NCI-H1436 treated with DMSO at 0.1 percent for 48 hours (cell line): ENCODE data around the gene ICAM4.

ENCODE experiments used
- DNase-seq: peaks from one replicate; lab custom pipeline; 2025; lab: John Stamatoyannopoulos, UW

ICAM4 gene

GRCh38 chr19:10291554-10292205 lies 4.9 kb downstream of the ICAM4 start:
- no peak for DNase-seq

GRCh38 chr19:10292206-10292788 lies 5.5 kb downstream of the ICAM4 start:
- no peak for DNase-seq

- no peak for DNase-seq
Observed at GRCh38 chr19:10292789-10293636, 6.3 kb downstream of the ICAM4 start.

GRCh38 chr19:10293637-10294367 lies 7.0 kb downstream of the ICAM4 start:
- DNase-seq = no peak

DNA sequence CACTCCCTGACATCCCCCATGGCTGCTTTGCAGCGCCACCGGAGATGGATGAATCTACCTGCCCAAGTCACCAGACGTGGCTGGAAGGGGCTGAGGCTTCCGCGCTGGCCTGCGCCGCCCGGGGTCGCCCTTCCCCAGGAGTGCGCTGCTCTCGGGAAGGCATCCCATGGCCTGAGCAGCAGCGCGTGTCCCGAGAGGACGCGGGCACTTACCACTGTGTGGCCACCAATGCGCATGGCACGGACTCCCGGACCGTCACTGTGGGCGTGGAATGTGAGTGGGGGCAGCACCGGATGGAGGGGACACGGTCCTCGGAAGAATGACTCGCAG lies 7.6 kb downstream of the ICAM4 start:
- no peak for DNase-seq

GRCh38 chr19:10295305-10295846 lies 8.6 kb downstream of the ICAM4 start:
- DNase-seq = no peak

DNA sequence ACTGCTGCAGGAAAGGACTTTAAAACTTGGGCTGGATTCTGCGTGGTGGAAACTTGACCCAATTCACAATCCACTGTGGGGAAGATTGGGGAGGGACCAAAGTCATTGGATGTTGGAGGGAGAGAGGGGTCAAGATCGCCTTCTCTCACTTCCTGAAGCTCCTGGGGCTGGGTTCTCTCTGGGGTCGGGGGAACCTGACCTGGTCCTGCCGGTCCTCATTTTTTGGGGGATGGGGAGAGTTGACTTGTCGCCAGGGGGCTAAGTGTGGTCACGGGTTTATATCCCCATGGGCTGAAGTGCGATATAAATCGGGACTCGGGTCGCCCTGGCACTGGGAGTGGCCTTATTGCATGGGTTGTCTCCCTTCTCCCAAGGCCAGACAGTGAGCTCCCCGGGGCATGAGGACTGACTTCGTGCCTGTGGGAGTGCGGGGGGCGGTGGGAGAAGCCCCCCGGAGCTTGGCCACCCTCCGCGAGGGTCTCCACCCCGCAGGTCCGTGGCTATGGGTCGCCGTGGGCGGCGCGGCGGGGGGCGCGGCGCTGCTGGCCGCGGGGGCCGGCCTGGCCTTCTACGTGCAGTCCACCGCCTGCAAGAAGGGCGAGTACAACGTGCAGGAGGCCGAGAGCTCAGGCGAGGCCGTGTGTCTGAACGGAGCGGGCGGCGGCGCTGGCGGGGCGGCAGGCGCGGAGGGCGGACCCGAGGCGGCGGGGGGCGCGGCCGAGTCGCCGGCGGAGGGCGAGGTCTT lies 9.3 kb downstream of the ICAM4 start:
- DNase-seq = no peak

DNA sequence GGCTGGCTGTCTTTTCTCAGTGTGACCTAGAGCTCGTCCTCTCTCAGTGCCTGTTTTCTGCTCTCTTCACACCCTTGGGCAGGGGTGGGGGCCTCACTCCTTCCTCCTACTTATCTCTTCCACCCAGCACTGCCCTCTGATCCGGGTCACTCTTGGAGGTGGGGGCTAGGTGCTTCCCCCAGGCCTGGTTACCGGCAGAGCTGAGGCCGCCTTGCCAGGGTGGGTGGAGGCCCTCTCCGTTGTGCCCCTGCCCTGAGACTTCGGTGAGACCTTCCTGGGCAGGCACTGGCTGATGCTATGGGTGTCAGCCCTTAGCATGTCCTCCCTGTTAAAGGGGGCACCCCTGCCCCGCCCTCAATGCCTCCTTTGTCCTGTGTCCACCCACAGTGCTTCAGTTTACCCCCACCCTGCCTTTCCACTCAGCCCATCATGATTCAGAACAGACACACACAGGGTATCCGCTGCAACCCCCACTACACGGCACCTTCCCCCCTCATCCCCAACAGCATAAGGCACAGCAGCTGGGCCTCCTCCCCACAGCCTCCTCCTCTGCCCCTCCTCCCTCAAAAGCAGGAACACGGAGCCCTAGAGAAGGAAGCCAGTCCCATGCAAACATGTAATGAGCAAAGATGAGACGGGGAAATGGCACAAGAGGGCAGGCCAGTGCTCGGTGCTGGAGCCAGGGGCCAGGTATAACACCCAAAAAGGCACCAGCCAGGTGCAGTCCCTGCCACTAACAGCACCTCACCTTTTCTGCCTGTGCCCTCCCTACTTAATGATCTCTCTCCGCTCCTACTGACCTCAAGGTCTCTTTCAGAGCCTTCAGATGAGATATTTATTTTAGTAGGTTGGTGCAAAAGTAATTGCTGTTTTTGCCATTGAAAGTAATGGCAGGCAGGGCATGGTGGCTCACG lies 13.0 kb downstream of the ICAM4 start:
- no peak for DNase-seq

DNA sequence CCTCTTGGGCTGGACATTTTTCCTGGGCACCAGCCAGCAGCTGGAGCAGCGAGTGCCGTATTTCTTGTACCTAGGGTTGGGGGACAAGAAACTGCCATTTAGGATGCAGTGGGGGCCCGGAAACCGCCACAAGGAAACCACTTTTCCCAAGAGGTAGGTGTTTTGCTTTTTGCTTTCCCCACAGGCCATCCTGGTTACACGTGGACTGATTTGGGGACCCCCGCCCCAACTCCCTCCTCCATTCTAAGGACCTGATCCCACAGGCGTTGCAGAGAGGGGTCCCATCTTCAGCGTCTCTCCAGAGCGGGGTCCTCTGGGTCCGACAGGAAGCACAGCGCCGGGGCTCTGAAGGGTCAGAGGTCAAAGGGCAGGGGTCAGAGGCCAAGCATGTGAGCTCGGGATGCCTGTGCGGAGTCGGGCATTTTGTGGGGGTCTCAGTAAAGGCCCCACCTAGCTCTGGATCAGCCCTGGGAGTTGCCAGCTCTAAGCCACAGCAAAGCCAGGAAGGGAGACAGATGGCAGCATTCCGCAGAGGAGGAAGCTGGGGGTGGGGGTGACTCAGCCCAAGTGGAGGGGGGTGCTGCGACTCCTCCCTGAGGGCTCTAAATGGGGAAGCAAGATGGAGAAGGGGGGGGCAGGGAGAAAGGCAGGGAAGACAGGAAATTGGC lies 18.5 kb downstream of the ICAM4 start:
- DNase-seq = no peak

DNA sequence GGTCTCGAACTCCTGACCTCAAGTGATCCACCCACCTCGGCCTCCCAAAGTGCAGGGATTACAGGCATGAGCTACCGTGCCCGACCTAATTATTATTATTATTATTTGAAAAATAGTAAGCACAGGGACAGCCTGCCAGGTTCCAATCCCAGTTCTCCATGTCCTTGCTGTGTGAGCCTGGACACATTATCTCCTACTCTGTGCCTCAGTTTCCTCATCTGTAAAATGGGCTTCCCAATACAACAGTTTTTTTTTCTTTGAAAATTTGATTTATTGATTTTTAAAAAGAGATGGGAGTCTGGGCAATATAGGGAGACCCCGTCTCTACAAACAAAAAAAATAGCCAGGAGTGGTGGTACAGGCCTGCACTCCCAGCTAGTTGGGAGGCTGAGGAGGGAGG lies 19.6 kb downstream of the ICAM4 start:
- no peak for DNase-seq

DNA sequence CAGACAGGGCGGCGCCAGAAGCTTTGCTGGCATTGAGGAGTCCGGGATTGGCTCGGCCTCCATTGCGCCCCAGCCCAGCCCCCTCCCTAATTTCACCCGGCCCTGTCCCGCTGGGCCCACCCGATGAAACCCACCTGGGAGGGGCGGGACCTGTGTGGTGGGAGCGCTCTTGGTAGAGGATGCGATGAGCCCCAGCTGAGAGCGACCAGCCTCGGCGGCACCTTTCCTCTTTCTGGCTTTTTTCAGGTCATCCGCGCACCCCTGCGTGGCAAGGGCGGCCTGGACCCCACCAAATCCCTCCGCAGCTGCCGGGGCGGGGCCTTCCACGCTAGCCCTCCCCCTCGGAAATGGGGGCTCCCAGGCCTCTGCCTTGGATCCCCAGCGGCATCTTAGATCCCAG lies 22.7 kb downstream of the ICAM4 start, which contains the start of gene ZGLP1:
Gene ZGLP1 (minus strand): TSS at position 393 of the 400 bp plus-strand sequence.
- DNase-seq = no peak

- no peak for DNase-seq
Observed at GRCh38 chr19:10315335-10316214, 28.8 kb downstream of the ICAM4 start, which contains the start of gene FDX2. TSS of gene FDX2 (minus strand) at chr19:10316015. CDS start at chr19:10315996, 19 bp downstream.

DNA sequence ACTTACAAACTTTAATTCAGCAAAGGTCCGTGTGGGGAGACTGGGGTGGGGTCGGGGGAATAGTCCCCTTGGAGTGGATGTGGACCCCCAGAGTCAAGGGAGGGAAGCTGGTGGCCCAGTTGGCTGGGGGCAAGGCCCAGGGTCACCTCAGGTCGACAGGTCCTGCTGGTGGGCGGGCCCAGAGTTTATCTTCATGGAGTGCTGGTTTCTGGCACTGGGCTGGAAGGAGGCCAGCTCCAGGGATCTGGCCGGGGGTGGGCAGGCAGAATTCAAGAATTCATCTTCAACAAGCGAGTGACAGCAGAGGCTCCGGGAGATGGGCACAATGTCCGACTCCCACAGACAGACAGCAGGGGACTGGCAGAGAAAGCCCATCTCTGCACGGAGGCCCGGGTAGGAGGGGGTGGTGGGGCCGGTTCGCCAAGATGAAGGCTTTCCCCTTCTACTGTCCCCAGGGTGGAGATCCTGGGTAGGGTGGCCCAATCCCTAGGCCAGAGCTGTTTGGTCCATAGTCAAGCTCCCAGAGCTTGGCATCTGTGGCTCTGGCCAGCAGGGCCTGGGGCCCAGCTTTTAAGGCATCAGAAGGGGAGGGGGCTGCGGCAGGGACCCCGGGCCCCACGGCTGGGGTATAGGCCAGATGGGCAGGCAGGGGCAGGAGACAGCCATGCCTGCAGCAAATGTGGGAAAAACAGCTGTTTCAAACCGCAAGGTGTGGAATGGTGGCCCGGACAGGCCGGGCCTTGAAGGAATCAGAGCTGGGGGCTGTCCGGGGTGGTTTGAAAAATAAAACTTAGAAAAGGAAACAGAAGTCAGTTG lies 29.7 kb downstream of the ICAM4 start:
- no peak for DNase-seq

DNA sequence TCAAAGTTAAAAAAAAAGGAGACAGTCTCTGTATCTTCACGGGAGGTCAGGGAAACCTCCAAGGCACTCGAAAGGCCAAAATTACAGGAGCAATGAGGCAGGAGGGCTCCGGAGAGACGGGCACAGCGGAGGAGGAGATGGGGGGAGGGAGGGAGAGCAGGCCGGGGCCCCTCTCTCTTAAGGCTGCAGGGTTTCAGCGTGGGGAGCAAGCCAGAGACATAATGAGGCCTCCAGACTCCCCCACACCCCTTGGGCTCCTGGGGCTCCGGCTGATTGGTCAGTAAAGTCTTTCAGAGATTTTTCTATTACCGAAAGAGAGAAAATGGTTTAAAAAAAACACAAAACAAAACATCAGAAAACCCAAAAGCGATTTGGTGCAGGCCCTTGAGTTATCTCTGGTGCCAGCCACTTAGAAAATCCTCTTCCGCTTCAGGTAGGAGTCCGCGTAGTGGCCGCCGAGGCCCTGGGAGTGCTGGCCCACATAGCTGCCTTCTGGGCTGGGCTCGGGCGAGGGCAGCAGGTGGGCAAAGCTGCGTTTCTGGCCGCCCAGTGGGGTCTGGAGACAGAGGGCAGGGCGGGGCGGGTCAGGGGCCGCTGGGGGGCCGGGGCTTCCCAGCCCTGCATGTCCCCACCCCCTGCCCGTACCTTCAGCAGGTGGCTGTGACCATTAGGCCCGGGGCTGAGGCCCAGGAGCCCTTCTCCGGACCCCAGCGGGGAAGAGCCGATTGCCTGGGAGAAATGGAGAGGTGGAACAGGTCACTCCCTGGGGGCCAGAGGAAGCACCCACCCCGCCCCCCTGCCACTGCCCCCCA lies 30.5 kb downstream of the ICAM4 start:
- no peak for DNase-seq

DNA sequence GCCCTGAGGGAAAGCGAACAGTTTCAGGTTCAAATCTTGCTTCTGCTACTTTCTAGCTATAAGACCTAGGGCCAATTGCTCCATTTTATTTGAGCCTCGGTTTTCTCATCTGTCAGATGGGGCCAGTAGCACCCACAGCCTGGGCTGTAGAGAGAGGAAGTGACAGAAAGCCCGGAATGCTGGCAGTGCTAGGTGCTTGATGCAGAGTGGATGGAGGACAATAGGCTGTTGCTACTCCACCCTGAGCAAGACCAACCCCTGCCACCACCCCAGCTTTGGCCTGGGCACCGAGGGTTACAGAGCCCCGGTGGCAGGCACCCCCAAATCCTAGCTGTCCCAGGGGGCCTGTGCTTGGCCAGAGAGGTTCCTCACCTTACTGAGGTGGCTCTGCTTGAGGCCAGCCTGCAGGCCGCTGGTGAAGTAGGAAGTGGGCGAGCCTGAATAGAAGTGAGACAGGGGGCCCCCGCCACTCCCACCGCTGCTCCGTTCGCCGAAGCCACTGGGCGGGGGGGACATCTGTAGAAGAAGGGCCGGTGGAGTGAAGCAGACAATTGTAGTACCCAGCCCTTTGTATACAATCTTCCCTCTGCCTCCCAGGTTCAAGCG lies 31.2 kb downstream of the ICAM4 start:
- no peak for DNase-seq
